Lung (tissue), 16 donors: ENCODE results near the gene COPS2. TPM values are rescaled to one million over a fixed set of nuclear protein-coding genes. Genes with fewer than 3 reads are reported as not detected.

Experiments used
- ATAC-seq: fragments of 200-7000 bp; cut with Tn5 transposase; one replicate; pipeline ENCODE4 v1.9.1; 2020; ENCODE audit warnings: moderate number of reproducible peaks; ENCODE audit not compliant: insufficient read depth, low FRiP score
- DNase-seq, 3 donors: peaks; one replicate each; pipeline ENCODE4 v3.0.0-alpha.2; 2013 to 2017
- H3K27ac ChIP-seq, 2 donors: one replicate each; pipeline ENCODE4 v1.5.1; 2013; ENCODE audit warnings: mild to moderate bottlenecking in 2 of 2, moderate library complexity in 2 of 2, control low read depth in 1 of 2, inconsistent platforms in 1 of 2, low read depth in 1 of 2, low read length in 1 of 2
- H3K27me3 ChIP-seq, 3 donors: one replicate each; pipeline ENCODE4 v1.5.1; 2013; ENCODE audit warnings: low read length in 2 of 3; ENCODE audit not compliant: control insufficient read depth in 3 of 3, insufficient read depth in 3 of 3
- H3K36me3 ChIP-seq, 4 donors: one replicate each; pipeline ENCODE4 v1.5.1; 2013; ENCODE audit warnings: low read length in 4 of 4, mild to moderate bottlenecking in 1 of 4, moderate library complexity in 1 of 4; ENCODE audit not compliant: control insufficient read depth in 4 of 4, insufficient read depth in 4 of 4
- H3K4me1 ChIP-seq, 5 donors: one replicate each; pipeline ENCODE4 v1.5.1; 2013; ENCODE audit warnings: low read length in 5 of 5, mild to moderate bottlenecking in 2 of 5, moderate library complexity in 1 of 5; ENCODE audit not compliant: control insufficient read depth in 5 of 5, insufficient read depth in 5 of 5
- H3K4me3 ChIP-seq: one replicate; pipeline ENCODE4 v1.5.1; 2013; ENCODE audit warnings: mild to moderate bottlenecking, control low read depth, moderate library complexity
- H3K9ac ChIP-seq, 2 donors: one replicate each; pipeline ENCODE4 v1.5.1; 2013; ENCODE audit warnings: low read length in 2 of 2, control low read depth in 1 of 2; ENCODE audit not compliant: insufficient read depth in 1 of 2
- H3K9me3 ChIP-seq, 4 donors: one replicate each; pipeline ENCODE4 v1.5.1; 2013; ENCODE audit warnings: low read length in 3 of 4, mild to moderate bottlenecking in 1 of 4, moderate library complexity in 1 of 4; ENCODE audit not compliant: control insufficient read depth in 4 of 4, insufficient read depth in 3 of 4
- WGBS, 2 donors: extraction: QIAGEN DNeasy Blood & Tissue Kit; methylation state at CpG; one replicate each; pipeline ENCODE4 v1.1.7; 2013; 5-methylcytosine and 5-hydroxymethylcytosine counted together
- long read RNA-seq, 5 donors: transcript quantifications; one replicate each; lab custom pipeline, GENCODE V29; 2026
- polyA plus RNA-seq, 2 donors: library from polyadenylated mRNA; stranded (reverse); fragments of 200-250 nt; gene quantifications; one replicate each; pipeline ENCODE4 v1.2.1, GENCODE V29; 2013
- total RNA-seq, 2 donors: library from RNA; depleted of rRNA in 1 of 2; stranded (reverse); fragments of >200 nt in 1 of 2; gene quantifications; one replicate each; pipeline ENCODE4 v1.2.1, GENCODE V29; 2014 to 2021
- TF ChIP-seq, protein P1 (sequence below): IDR thresholded peaks from 2 replicates; pipeline ENCODE4 v1.5.1; 2012; ENCODE audit warnings: mild to moderate bottlenecking; ENCODE audit errors: control extremely low read depth, extremely low read depth
- donor health status: control.
- donor health status: control.
- donor health status: Bipolar disorder and iron deficiency.
- donor health status: healthy.
- donor health status: DM: yes; HTN: yes; CAD: no.

Gene COPS2
- total RNA-seq = 100 to 1,000 TPM in 1 of 2 donors, 10 to 100 TPM in 1; 46.3 to 117 TPM
- polyA plus RNA-seq = 10 to 100 TPM; 36.7 to 39.8 TPM
- long read RNA-seq, donor 1, full-length matches to known transcripts = 25 of 25 reads
- long read RNA-seq, donor 1, partial matches to known transcripts = 0 of 25 reads
- long read RNA-seq, donor 1, other reads (novel, unspliced or antisense) = 0 of 25 reads
- long read RNA-seq, donor 2, full-length matches to known transcripts = 7 of 7 reads
- long read RNA-seq, donor 2, partial matches to known transcripts = 0 of 7 reads
- long read RNA-seq, donor 2, other reads (novel, unspliced or antisense) = 0 of 7 reads
- long read RNA-seq, donor 3, full-length matches to known transcripts = 8 of 17 reads
- long read RNA-seq, donor 3, partial matches to known transcripts = 9 of 17 reads
- long read RNA-seq, donor 3, other reads (novel, unspliced or antisense) = 0 of 17 reads
- long read RNA-seq, donor 4, full-length matches to known transcripts = 7 of 7 reads
- long read RNA-seq, donor 4, partial matches to known transcripts = 0 of 7 reads
- long read RNA-seq, donor 4, other reads (novel, unspliced or antisense) = 0 of 7 reads
- long read RNA-seq, donor 5, full-length matches to known transcripts = 25 of 38 reads
- long read RNA-seq, donor 5, partial matches to known transcripts = 13 of 38 reads
- long read RNA-seq, donor 5, other reads (novel, unspliced or antisense) = 0 of 38 reads

GRCh38 chr15:49155110-49155833 is at the start of gene COPS2:
TSS of gene COPS2 (minus strand) at chr15:49155599. CDS start at chr15:49155578, 21 bp downstream.
- no peaks in the 10 kb centered on the region for H3K27me3 ChIP-seq
- DNase-seq (peak; percentile 97 to 100 (median 99)), ATAC-seq (peak; percentile 97)
- peaks cover 0 to 27% (median 2%) of the 10 kb centered on the region in 5 donors for H3K4me1 ChIP-seq
- peak within 1 kb of the TSS; percentile 95 for H3K4me3 ChIP-seq
- H3K27ac ChIP-seq = peak within 1 kb of the TSS; percentile 75 to 96
- H3K36me3 ChIP-seq = peaks cover 0 to 4% (median 0%) of the 10 kb centered on the region in 4 donors
- 0 to 1% methylated on average over 41 to 46 of the region's 46 CpGs for WGBS, 2 donors
- no peaks in the 10 kb centered on the region for H3K9me3 ChIP-seq
- TF ChIP-seq, protein P1, sequence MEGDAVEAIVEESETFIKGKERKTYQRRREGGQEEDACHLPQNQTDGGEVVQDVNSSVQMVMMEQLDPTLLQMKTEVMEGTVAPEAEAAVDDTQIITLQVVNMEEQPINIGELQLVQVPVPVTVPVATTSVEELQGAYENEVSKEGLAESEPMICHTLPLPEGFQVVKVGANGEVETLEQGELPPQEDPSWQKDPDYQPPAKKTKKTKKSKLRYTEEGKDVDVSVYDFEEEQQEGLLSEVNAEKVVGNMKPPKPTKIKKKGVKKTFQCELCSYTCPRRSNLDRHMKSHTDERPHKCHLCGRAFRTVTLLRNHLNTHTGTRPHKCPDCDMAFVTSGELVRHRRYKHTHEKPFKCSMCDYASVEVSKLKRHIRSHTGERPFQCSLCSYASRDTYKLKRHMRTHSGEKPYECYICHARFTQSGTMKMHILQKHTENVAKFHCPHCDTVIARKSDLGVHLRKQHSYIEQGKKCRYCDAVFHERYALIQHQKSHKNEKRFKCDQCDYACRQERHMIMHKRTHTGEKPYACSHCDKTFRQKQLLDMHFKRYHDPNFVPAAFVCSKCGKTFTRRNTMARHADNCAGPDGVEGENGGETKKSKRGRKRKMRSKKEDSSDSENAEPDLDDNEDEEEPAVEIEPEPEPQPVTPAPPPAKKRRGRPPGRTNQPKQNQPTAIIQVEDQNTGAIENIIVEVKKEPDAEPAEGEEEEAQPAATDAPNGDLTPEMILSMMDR = no peak
- peak within 1 kb of the TSS; percentile 96 to 98 for H3K9ac ChIP-seq

GRCh38 chr15:49200347-49200746 is 44.9 kb upstream of the COPS2 start:
- ATAC-seq (no peak), DNase-seq (no peak)
- Histone ChIP-seq H3K27me3 (no peaks in the 10 kb centered on the region), H3K9me3 (no peaks in the 10 kb centered on the region), H3K36me3 (peaks cover 0 to 6% (median 4%) of the 10 kb centered on the region in 4 donors), H3K4me3 (no peak overlapping the region), H3K4me1 (peaks cover 0 to 10% (median 4%) of the 10 kb centered on the region in 5 donors), H3K9ac (no peak overlapping the region), H3K27ac (no peak overlapping the region)
- WGBS, 2 donors = 91 to 94% methylated on average over 3 of the region's 3 CpGs
- TF ChIP-seq, protein P1 = no peak

- no peak for ATAC-seq
- no peak overlapping the region for H3K27ac ChIP-seq
- peaks cover 0 to 10% (median 4%) of the 10 kb centered on the region in 5 donors for H3K4me1 ChIP-seq
- no peak overlapping the region for H3K4me3 ChIP-seq
- H3K27me3 ChIP-seq = no peaks in the 10 kb centered on the region
- TF ChIP-seq, protein P1 = no peak
- H3K9me3 ChIP-seq = no peaks in the 10 kb centered on the region
- H3K36me3 ChIP-seq = peaks cover 0 to 6% (median 3%) of the 10 kb centered on the region in 4 donors
- peak in 2 of 3 donors; percentile 14 to 49 for DNase-seq
- no peak overlapping the region for H3K9ac ChIP-seq
- WGBS, 2 donors = 63 to 70% methylated on average over 3 of the region's 3 CpGs
These were observed 44.3 kb upstream of the COPS2 start for GRCh38 chr15:49199666-49200065.
